GM12892 (cell line): ENCODE results near the gene DNM3.

Experiments used
- POLR2A ChIP-seq: IDR thresholded peaks from 2 replicates; pipeline ENCODE4 v1.6.1; 2011; ENCODE audit warnings: low read depth, low read length, control low read depth
- POLR2AphosphoS5 ChIP-seq: IDR thresholded peaks from 2 replicates; pipeline ENCODE4 v1.6.1; 2011; ENCODE audit warnings: low read depth, low read length, control low read depth
- TAF1 ChIP-seq: IDR thresholded peaks from 2 replicates; pipeline ENCODE4 v1.6.1; 2011; ENCODE audit warnings: low read depth, mild to moderate bottlenecking, control low read depth, low read length, borderline replicate concordance

- TF ChIP-seq TAF1 (no peak), POLR2A (no peak), POLR2AphosphoS5 (no peak)
Observed at GRCh38 chr1:172203135-172203823, 362.0 kb downstream of the DNM3 start.
